HG03460 (cell line): Measurements from ENCODE around the gene GAST.

Experiments
- ATAC-seq: cut with Tn5 transposase; IDR thresholded peaks from one replicate; pipeline ENCODE4 v1.9.1; 2021; ENCODE audit not compliant: unreplicated experiment

GAST gene

GRCh38 chr17:41738801-41739112 is 26.6 kb downstream of the GAST start:
- no peak for ATAC-seq

- no peak for ATAC-seq
Measured at GRCh38 chr17:41739661-41740352, 27.7 kb downstream of the GAST start.

- ATAC-seq: no peak
Measured at GRCh38 chr17:41740506-41740905, 28.4 kb downstream of the GAST start.

GRCh38 chr17:41741709-41742108 is 29.6 kb downstream of the GAST start:
- no peak for ATAC-seq

- ATAC-seq: no peak
Measured at GRCh38 chr17:41748275-41748674, 36.1 kb downstream of the GAST start.

GRCh38 chr17:41750862-41751261 is 38.7 kb downstream of the GAST start:
- ATAC-seq: no peak

GRCh38 chr17:41751288-41751687 is 39.2 kb downstream of the GAST start:
- ATAC-seq: no peak

GRCh38 chr17:41754066-41754465 is 41.9 kb downstream of the GAST start:
- no peak for ATAC-seq

- no peak for ATAC-seq
Measured at GRCh38 chr17:41758601-41759000, 46.5 kb downstream of the GAST start.

- no peak for ATAC-seq
Measured at GRCh38 chr17:41760878-41761277, 48.7 kb downstream of the GAST start.

GRCh38 chr17:41762391-41762790 is 50.3 kb downstream of the GAST start:
- no peak for ATAC-seq

GRCh38 chr17:41762841-41763240 is 50.7 kb downstream of the GAST start:
- no peak for ATAC-seq

GRCh38 chr17:41763327-41763726 is 51.2 kb downstream of the GAST start:
- ATAC-seq: no peak
